Stimulated activated CD4-positive, alpha-beta T cell treated with anti-CD3 and anti-CD28 coated beads, Interleukin-1b, Interleukin-23, amount 100 ng/mL, for 24 hours (primary cell): ENCODE data around the gene ACAD10.
"Not testable (repeated sequence)": the region's sequence is repeated elsewhere in the genome, so short reads cannot be mapped to it uniquely, and the experiment has no call there.

Source experiments
- DNase-seq, 4 experiments: peaks; one replicate each; pipeline ENCODE4 v3.0.0-alpha.2; 2020; ENCODE audit warnings: low read depth in 4 of 4, low spot score in 1 of 4

Gene ACAD10

GRCh38 chr12:111685811-111686573 lies at the start of gene ACAD10, which contains the start of gene BRAP:
TSS of gene ACAD10 (plus strand) at chr12:111686053. CDS start at chr12:111692710, 6,657 bp downstream.
TSS of gene BRAP (minus strand) at chr12:111685956. CDS start at chr12:111685792, 164 bp downstream.
- DNase-seq = peak; percentile 77 to 89 (median 86)

- DNase-seq = no peak
Measured at GRCh38 chr12:111636209-111636945, 49.5 kb upstream of the ACAD10 start.

- DNase-seq = no peak
Measured at GRCh38 chr12:111638556-111638955, 47.3 kb upstream of the ACAD10 start.

GRCh38 chr12:111640506-111640905 lies 45.3 kb upstream of the ACAD10 start:
- DNase-seq = no peak

GRCh38 chr12:111642681-111643426 lies 43.0 kb upstream of the ACAD10 start:
- no peak for DNase-seq

- DNase-seq = no peak
Measured at GRCh38 chr12:111643427-111643826, 42.4 kb upstream of the ACAD10 start.

- DNase-seq = no peak
Measured at GRCh38 chr12:111645433-111645832, 40.4 kb upstream of the ACAD10 start.

GRCh38 chr12:111650912-111651311 lies 34.9 kb upstream of the ACAD10 start:
- no peak for DNase-seq

- DNase-seq = not testable (repeated sequence)
Measured at GRCh38 chr12:111652530-111652929, 33.3 kb upstream of the ACAD10 start.

- no peak for DNase-seq
Measured at GRCh38 chr12:111653596-111653995, 32.3 kb upstream of the ACAD10 start.

- no peak for DNase-seq
Measured at GRCh38 chr12:111655356-111655755, 30.5 kb upstream of the ACAD10 start.

- no peak for DNase-seq
Measured at GRCh38 chr12:111656016-111656415, 29.8 kb upstream of the ACAD10 start.

GRCh38 chr12:111664499-111664898 lies 21.4 kb upstream of the ACAD10 start:
- no peak for DNase-seq

GRCh38 chr12:111664961-111665865 lies 20.6 kb upstream of the ACAD10 start:
- DNase-seq = no peak

GRCh38 chr12:111672822-111673381 lies 13.0 kb upstream of the ACAD10 start:
- DNase-seq = no peak

- DNase-seq = no peak
Measured at GRCh38 chr12:111673503-111673902, 12.3 kb upstream of the ACAD10 start.

GRCh38 chr12:111677186-111677585 lies 8.7 kb upstream of the ACAD10 start:
- DNase-seq = no peak

- DNase-seq = not testable (repeated sequence)
Measured at GRCh38 chr12:111684485-111685198, 1.2 kb upstream of the ACAD10 start.

- peak in 1 of 4 experiments; percentile 3 for DNase-seq
Measured at GRCh38 chr12:111685322-111685810, 487 bp upstream of the ACAD10 start.
